DMS79 treated with DMSO at 0.1 percent for 48 hours (cell line): ENCODE measurements around the gene WDR87.
"Not testable (repeated sequence)": the region's sequence is repeated elsewhere in the genome, so short reads cannot be mapped to it uniquely, and the experiment has no call there.

ENCODE experiments used
- DNase-seq: peaks from one replicate; lab custom pipeline; 2025; lab: John Stamatoyannopoulos, UW

Gene WDR87

GRCh38 chr19:37877147-37877546, 29.2 kb downstream of the WDR87 start:
- no peak for DNase-seq

- no peak for DNase-seq
These were observed 30.4 kb downstream of the WDR87 start for GRCh38 chr19:37876032-37876431.

- no peak for DNase-seq
These were observed 31.6 kb downstream of the WDR87 start for GRCh38 chr19:37874784-37875183.

- no peak for DNase-seq
These were observed 34.0 kb downstream of the WDR87 start for GRCh38 chr19:37872383-37872782.

GRCh38 chr19:37869766-37870340, 36.5 kb downstream of the WDR87 start:
- DNase-seq = no peak

- DNase-seq = no peak
These were observed 38.6 kb downstream of the WDR87 start for GRCh38 chr19:37867831-37868230.

- DNase-seq = not testable (repeated sequence)
These were observed 40.5 kb downstream of the WDR87 start for GRCh38 chr19:37865930-37866329.

- DNase-seq = no peak
These were observed 41.9 kb downstream of the WDR87 start for GRCh38 chr19:37864501-37864900.

- DNase-seq = no peak
These were observed 51.3 kb downstream of the WDR87 start for GRCh38 chr19:37855098-37855497.

- DNase-seq = no peak
These were observed 60.5 kb downstream of the WDR87 start for GRCh38 chr19:37845932-37846331.
